ENCODE measurements around the gene SCNN1G.

Gene SCNN1G

GRCh38 chr16:23256440-23256839, 73.9 kb downstream of the SCNN1G start:
- in situ Hi-C loops (cut with HindIII; ENCODE audit: low sequenced_read_pairs), result no loop called here

GRCh38 chr16:23257682-23258081, 75.1 kb downstream of the SCNN1G start:
- no peak for TF ChIP-seq CTCF (IDR thresholded peaks at IDR 0.05; ENCODE audit: low read depth, low read length, missing control alignments)
- no peak overlapping the region for H3K4me3 ChIP-seq (ENCODE audit: low read depth, low read length)
- DNase-seq (ENCODE audit: low read depth), result no peak
- in situ Hi-C loops (cut with HindIII; ENCODE audit: low sequenced_read_pairs), result no loop called here

More at GRCh38 chr16:23256440-23256839, 73.9 kb downstream of the SCNN1G start:
- no peak for TF ChIP-seq CTCF (IDR thresholded peaks at IDR 0.05; ENCODE audit: low read depth, low read length, missing control alignments)
- DNase-seq (ENCODE audit: low read depth), result no peak
- no peak overlapping the region for H3K4me3 ChIP-seq (ENCODE audit: low read depth, low read length)

GRCh38 chr16:23258919-23259237, 76.3 kb downstream of the SCNN1G start:
- no peak overlapping the region for H3K4me3 ChIP-seq (ENCODE audit: low read depth, low read length)
- TF ChIP-seq CTCF (IDR thresholded peaks at IDR 0.05; ENCODE audit: low read depth, low read length, missing control alignments), result no peak
- in situ Hi-C loops (cut with HindIII; ENCODE audit: low sequenced_read_pairs), result no loop called here
- DNase-seq (ENCODE audit: low read depth), result no peak
